ENCODE data around the gene HACD2.
A peak's percentile ranks its signal among the peaks of the same experiment; 100 is the strongest.

The HACD2 gene

GRCh38 chr3:123458255-123458654 lies 126.6 kb downstream of the HACD2 start:
- Histone ChIP-seq H3K4me3 (no peak overlapping the region), H3K27ac (no peak overlapping the region)

DNA sequence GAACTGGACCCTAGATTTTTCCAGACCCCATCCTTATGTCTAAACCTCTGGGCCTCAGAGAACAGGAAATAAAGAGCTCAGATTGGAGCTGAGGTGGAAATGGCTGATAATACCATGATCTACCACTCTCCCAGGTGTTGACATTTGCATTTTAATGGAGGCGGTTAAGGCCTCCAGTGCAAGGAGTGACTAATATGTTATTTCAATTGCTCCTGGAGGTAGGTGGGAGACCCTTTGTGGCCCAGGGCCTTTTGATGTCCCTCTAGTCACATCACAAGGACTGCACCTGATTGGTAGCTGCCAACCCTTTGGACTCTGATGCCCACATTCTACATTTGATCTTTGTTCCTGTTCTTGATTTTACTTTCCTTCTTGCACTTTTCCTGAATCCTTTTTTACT lies 127.0 kb downstream of the HACD2 start:
- Histone ChIP-seq H3K4me3 (no peak overlapping the region), H3K27ac (no peak overlapping the region)

DNA sequence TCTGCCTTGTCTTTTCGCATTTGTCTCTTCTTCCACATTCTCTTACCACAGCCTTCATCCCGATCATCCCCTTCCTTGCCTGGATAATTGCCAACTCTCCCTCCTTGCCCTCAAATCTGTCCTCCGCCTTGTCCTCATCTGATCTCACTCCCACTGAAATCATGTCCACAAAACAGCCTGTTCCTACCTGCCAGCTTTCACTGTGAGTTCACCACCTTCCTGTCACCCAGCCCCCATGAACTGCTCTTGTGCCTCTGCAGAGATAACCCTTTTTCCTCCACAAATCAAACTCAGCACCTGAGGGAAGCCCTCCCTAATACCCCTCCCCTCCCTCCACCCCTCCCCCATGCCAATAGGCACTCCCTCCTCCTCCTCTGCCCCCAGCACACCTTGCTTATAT lies 131.2 kb downstream of the HACD2 start:
- Histone ChIP-seq H3K4me3 (no peak overlapping the region), H3K27ac (no peak overlapping the region)

- Histone ChIP-seq H3K27ac (no peak overlapping the region), H3K4me3 (no peak overlapping the region)
Observed at GRCh38 chr3:123451186-123451585, 133.7 kb downstream of the HACD2 start.

GRCh38 chr3:123449997-123450604 lies 134.8 kb downstream of the HACD2 start:
- Histone ChIP-seq H3K27ac (peak overlapping the region in 7 of 21 experiments; percentile 9 to 71 (median 55)), H3K4me3 (peak overlapping the region; percentile 16 to 54 (median 38))

GRCh38 chr3:123449102-123449996 lies 135.5 kb downstream of the HACD2 start:
- H3K4me3 ChIP-seq = peak overlapping the region; percentile 28 to 54 (median 38)
- H3K27ac ChIP-seq = peak overlapping the region in 8 of 21 experiments; percentile 2 to 71 (median 44)

DNA sequence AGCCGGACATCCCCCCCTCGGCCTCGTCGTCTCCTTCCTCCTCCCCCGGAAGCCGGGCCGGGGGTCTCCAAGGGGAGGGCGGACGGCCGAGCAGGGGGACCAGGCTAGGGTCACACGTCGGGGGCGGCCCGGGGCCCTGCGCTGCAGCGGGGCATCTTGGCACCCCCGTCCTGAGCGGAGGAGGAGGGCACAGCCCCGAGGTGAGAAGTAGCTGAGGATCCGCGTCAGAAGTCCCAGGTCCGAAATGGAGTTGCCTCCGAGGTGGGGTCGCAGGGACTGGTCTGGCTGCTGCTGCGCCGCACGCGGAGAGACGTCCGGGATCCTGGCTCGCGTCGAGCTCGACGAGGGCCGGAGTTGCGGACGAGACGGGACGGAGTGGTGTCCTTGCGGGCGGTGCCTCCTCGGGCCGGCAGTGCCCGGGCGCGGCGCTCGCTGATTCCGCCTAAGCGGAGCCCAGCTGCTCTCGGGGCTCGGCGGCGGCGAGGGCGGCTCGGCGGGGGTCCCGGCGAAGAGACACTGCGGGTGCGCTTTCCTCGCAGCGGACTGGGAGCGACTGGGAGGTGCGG lies 136.2 kb downstream of the HACD2 start, which contains the start of gene ADCY5:
ADCY5 (minus strand) TSS at position 555 of the 566 bp plus-strand sequence; CDS start at position 10, 545 bp downstream.
- H3K27ac ChIP-seq = peak within 1 kb of the TSS in 8 of 21 experiments; percentile 2 to 71 (median 44)
- H3K4me3 ChIP-seq = peak within 1 kb of the TSS; percentile 28 to 54 (median 38)

GRCh38 chr3:123447749-123448517 lies 136.9 kb downstream of the HACD2 start:
- H3K4me3 ChIP-seq = peak overlapping the region; percentile 13 to 54 (median 38)
- peak overlapping the region in 1 of 21 experiments; percentile 12 for H3K27ac ChIP-seq

GRCh38 chr3:123447416-123447748 lies 137.5 kb downstream of the HACD2 start:
- Histone ChIP-seq H3K27ac (no peak overlapping the region), H3K4me3 (no peak overlapping the region)

GRCh38 chr3:123446610-123447109 lies 138.2 kb downstream of the HACD2 start:
- H3K27ac ChIP-seq = no peak overlapping the region
- no peak overlapping the region for H3K4me3 ChIP-seq

DNA sequence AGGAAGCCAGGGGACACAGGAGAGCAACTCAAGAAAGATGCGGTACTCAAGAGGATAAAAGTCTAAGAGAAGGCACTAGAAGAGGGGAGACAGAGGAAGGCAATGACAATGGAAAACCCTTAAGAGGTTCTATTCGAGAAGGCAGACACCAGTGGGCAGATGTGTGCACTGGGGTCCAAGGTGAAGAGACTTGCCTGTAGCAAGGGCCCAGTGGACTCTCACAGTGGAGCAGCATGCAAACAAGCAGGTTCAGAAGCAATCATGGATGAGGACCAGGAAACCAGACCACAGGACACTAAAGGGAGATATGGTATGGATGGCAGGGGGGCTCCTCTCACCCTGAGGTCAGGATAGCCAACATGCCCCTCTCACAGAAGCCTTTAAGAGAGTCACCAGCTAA lies 138.6 kb downstream of the HACD2 start:
- Histone ChIP-seq H3K27ac (no peak overlapping the region), H3K4me3 (no peak overlapping the region)

DNA sequence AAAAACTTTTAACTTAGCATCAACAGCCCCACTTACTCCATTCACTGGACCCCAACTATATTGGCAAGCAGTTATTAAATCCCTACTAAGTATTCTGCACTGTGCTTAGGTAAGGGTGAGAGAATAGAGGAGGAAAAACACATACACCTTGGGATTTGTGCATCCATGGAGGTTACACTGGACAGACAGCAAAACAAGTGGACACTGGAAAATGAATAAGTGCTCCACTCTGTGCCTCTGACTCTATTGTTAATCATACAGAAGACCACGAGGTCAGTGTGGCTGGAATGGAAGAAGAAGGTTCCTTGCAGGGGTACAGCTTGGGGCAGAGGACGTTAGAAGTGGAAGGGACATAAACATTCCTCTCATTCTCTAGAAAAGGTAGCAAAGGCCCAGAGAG lies 139.2 kb downstream of the HACD2 start:
- Histone ChIP-seq H3K27ac (no peak overlapping the region), H3K4me3 (no peak overlapping the region)

GRCh38 chr3:123444744-123445143 lies 140.1 kb downstream of the HACD2 start:
- H3K27ac ChIP-seq = no peak overlapping the region
- H3K4me3 ChIP-seq = no peak overlapping the region

DNA sequence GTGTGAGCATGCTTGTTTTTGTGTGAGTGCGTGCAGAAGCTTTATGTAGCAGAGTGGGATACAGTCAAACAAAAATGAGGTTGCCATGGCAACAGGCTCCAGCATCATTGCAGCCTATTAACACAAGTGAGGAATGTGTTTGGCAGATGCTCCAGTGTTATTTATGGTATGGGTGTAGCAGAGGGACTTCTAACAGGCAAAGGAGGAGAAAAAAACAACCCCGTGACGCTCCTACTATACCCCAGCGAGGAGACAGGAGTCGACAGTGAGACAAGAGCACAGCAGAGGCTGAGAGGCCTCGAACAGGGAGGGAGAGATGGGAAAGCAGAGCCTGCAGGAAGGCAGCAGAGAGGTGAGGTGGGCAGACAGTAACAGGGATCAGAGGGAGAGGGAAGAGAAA lies 140.8 kb downstream of the HACD2 start:
- Histone ChIP-seq H3K4me3 (no peak overlapping the region), H3K27ac (no peak overlapping the region)

- Histone ChIP-seq H3K4me3 (no peak overlapping the region), H3K27ac (no peak overlapping the region)
Observed at GRCh38 chr3:123442908-123443307, 141.9 kb downstream of the HACD2 start.

- Histone ChIP-seq H3K27ac (no peak overlapping the region), H3K4me3 (no peak overlapping the region)
Observed at GRCh38 chr3:123442125-123442524, 142.7 kb downstream of the HACD2 start.

Data from skin epidermis (tissue), 12 donors.